H9 (cell line): Measurements from ENCODE around the gene TRIM60. TPM values are rescaled to one million over a fixed set of nuclear protein-coding genes. Genes with fewer than 3 reads are reported as not detected.

Experiments
- DNase-seq: peaks from one replicate; pipeline ENCODE4 v3.0.0-alpha.2; 2017
- H2AFZ ChIP-seq: one replicate; pipeline ENCODE4 v1.6.1; 2013; ENCODE audit warnings: mild to moderate bottlenecking, low read length, control low read depth, moderate library complexity
- H2AK5ac ChIP-seq: 2 replicates; pipeline ENCODE4 v1.6.1; 2013; ENCODE audit warnings: low read length, control low read depth, mixed read lengths; ENCODE audit not compliant: insufficient read length
- H2BK120ac ChIP-seq: one replicate; pipeline ENCODE4 v1.6.1; 2013; ENCODE audit warnings: low read depth, mild to moderate bottlenecking, low read length, control low read depth, inconsistent platforms; ENCODE audit not compliant: poor library complexity, severe bottlenecking
- H2BK12ac ChIP-seq: 2 replicates; pipeline ENCODE4 v1.6.1; 2013; ENCODE audit warnings: low read length, control low read depth, mixed read lengths, low read depth; ENCODE audit not compliant: insufficient read length
- H2BK15ac ChIP-seq: 2 replicates; pipeline ENCODE4 v1.6.1; 2013; ENCODE audit warnings: low read depth, low read length, control low read depth
- H2BK20ac ChIP-seq: one replicate; pipeline ENCODE4 v1.6.1; 2013; ENCODE audit warnings: low read depth, mild to moderate bottlenecking, low read length, control low read depth, inconsistent platforms; ENCODE audit not compliant: poor library complexity, severe bottlenecking
- H2BK5ac ChIP-seq: 2 replicates; pipeline ENCODE4 v1.6.1; 2013; ENCODE audit warnings: low read length, control low read depth, mixed read lengths; ENCODE audit not compliant: insufficient read length
- H3K14ac ChIP-seq: 2 replicates; pipeline ENCODE4 v1.6.1; 2013; ENCODE audit warnings: low read length, control low read depth; ENCODE audit not compliant: insufficient read depth
- H3K18ac ChIP-seq: 2 replicates; pipeline ENCODE4 v1.6.1; 2013; ENCODE audit warnings: low read depth, mild to moderate bottlenecking, mixed read lengths, low read length, control low read depth; ENCODE audit not compliant: insufficient read length
- H3K23ac ChIP-seq: 2 replicates; pipeline ENCODE4 v1.6.1; 2013; ENCODE audit warnings: low read length, control low read depth, mixed read lengths, low read depth; ENCODE audit not compliant: insufficient read length
- H3K23me2 ChIP-seq: 2 replicates; pipeline ENCODE4 v1.6.1; 2013; ENCODE audit warnings: low read depth, mild to moderate bottlenecking, mixed read lengths, low read length, control low read depth; ENCODE audit not compliant: insufficient read length, poor library complexity, severe bottlenecking
- H3K27ac ChIP-seq: 2 replicates; pipeline ENCODE4 v1.5.1; 2013; ENCODE audit warnings: low read length, control low read depth, mixed read lengths, low read depth; ENCODE audit not compliant: insufficient read length
- H3K27me3 ChIP-seq: 2 replicates; pipeline ENCODE4 v1.6.1; 2013; ENCODE audit warnings: low read length, control low read depth, inconsistent platforms; ENCODE audit not compliant: insufficient read depth
- H3K4ac ChIP-seq: 2 replicates; pipeline ENCODE4 v1.6.1; 2013; ENCODE audit warnings: low read depth, mild to moderate bottlenecking, control low read depth, inconsistent platforms, low read length, moderate library complexity
- H3K4me1 ChIP-seq: 2 replicates; pipeline ENCODE4 v1.6.1; 2013; ENCODE audit warnings: low read length, control low read depth, inconsistent platforms; ENCODE audit not compliant: insufficient read depth
- H3K4me2 ChIP-seq: 2 replicates; pipeline ENCODE4 v1.6.1; 2013; ENCODE audit warnings: low read length, control low read depth, mixed read lengths; ENCODE audit not compliant: insufficient read length, insufficient read depth
- H3K56ac ChIP-seq: 2 replicates; pipeline ENCODE4 v1.6.1; 2013; ENCODE audit warnings: low read depth, mild to moderate bottlenecking, mixed read lengths, low read length, control low read depth; ENCODE audit not compliant: insufficient read length
- H3K79me1 ChIP-seq: 2 replicates; pipeline ENCODE4 v1.6.1; 2013; ENCODE audit warnings: low read depth, mild to moderate bottlenecking, moderate library complexity, low read length, control low read depth, inconsistent platforms; ENCODE audit not compliant: insufficient read depth, poor library complexity, severe bottlenecking
- H3K79me2 ChIP-seq: 2 replicates; pipeline ENCODE4 v1.6.1; 2013; ENCODE audit warnings: low read length, control low read depth, inconsistent platforms; ENCODE audit not compliant: insufficient read depth
- H3K9ac ChIP-seq: 2 replicates; pipeline ENCODE4 v1.6.1; 2013; ENCODE audit warnings: low read length, control low read depth, mixed read lengths; ENCODE audit not compliant: insufficient read length; ENCODE audit errors: extremely low read depth
- H3K9me3 ChIP-seq: one replicate; pipeline ENCODE4 v1.6.1; 2013; ENCODE audit warnings: low read depth, low read length, inconsistent platforms; ENCODE audit not compliant: control insufficient read depth
- H3T11ph ChIP-seq: one replicate; pipeline ENCODE4 v1.6.1; 2013; ENCODE audit warnings: mild to moderate bottlenecking, low read length, control low read depth, inconsistent platforms
- H4K20me1 ChIP-seq: one replicate; pipeline ENCODE4 v1.6.1; 2013; ENCODE audit not compliant: control insufficient read depth, insufficient read length, insufficient read depth
- H4K5ac ChIP-seq: 2 replicates; pipeline ENCODE4 v1.6.1; 2013; ENCODE audit warnings: low read depth, mild to moderate bottlenecking, mixed read lengths, low read length, control low read depth; ENCODE audit not compliant: insufficient read length
- H4K8ac ChIP-seq: replicated peaks from 2 replicates; pipeline ENCODE4 v1.6.1; 2013; ENCODE audit warnings: low read length, control low read depth, mixed read lengths, low read depth; ENCODE audit not compliant: insufficient read length
- H4K91ac ChIP-seq: 2 replicates; pipeline ENCODE4 v1.6.1; 2013; ENCODE audit warnings: low read depth, mild to moderate bottlenecking, moderate library complexity, mixed read lengths, low read length, control low read depth; ENCODE audit not compliant: insufficient read length
- H3K27ac Mint-ChIP-seq, 3 experiments: 2 replicates in 2 of 3; 3 replicates in 1 of 3; pipeline ENCODE4 v1.8.0; 2020 to 2021; ENCODE audit warnings: mixed read lengths in 3 of 3, mild to moderate bottlenecking in 1 of 3, moderate library complexity in 1 of 3
- H3K27me3 Mint-ChIP-seq: 2 replicates; pipeline ENCODE4 v1.8.0; 2021; ENCODE audit warnings: low read depth, mild to moderate bottlenecking, moderate library complexity, mixed read lengths
- H3K36me3 Mint-ChIP-seq, 3 experiments: 2 replicates in 2 of 3; 3 replicates in 1 of 3; pipeline ENCODE4 v1.8.0; 2020 to 2021; ENCODE audit warnings: low read depth in 3 of 3, mixed read lengths in 3 of 3; ENCODE audit not compliant: insufficient read depth in 1 of 3
- H3K4me1 Mint-ChIP-seq, 2 experiments: 2 replicates each; pipeline ENCODE4 v1.8.0; 2020; ENCODE audit warnings: mixed read lengths in 2 of 2
- H3K4me3 Mint-ChIP-seq, 2 experiments: 2 replicates in 1 of 2; 3 replicates in 1 of 2; pipeline ENCODE4 v1.8.0; 2020 to 2021; ENCODE audit warnings: mild to moderate bottlenecking in 2 of 2, mixed read lengths in 2 of 2, moderate library complexity in 1 of 2
- H3K9me3 Mint-ChIP-seq, 2 experiments: 2 replicates in 1 of 2; 3 replicates in 1 of 2; pipeline ENCODE4 v1.8.0; 2020; ENCODE audit warnings: mild to moderate bottlenecking in 2 of 2, mixed read lengths in 2 of 2, moderate library complexity in 1 of 2
- WGBS: extraction: QIAGEN DNeasy Blood & Tissue Kit; methylation state at CpG from one replicate; pipeline ENCODE4 v1.1.7; 2013; ENCODE audit warnings: missing lambda C conversion rate, low lambda C conversion rate, mixed read lengths; ENCODE audit not compliant: insufficient read length; ENCODE audit errors: extremely low coverage; 5-methylcytosine and 5-hydroxymethylcytosine counted together
- total RNA-seq: library from RNA; stranded (reverse); gene quantifications from 2 replicates; pipeline ENCODE4 v1.2.1, GENCODE V29; 2021
- TF ChIP-seq, protein P1 (sequence below): fragments of 200-600 bp; sonication (generic); conservative IDR thresholded peaks from 3 replicates; pipeline ENCODE4 v1.8.0; 2021; ENCODE audit warnings: antibody characterized with exemption, mild to moderate bottlenecking

Gene TRIM60
- total RNA-seq, 1 experiment from 2014 or later = not detected

DNA sequence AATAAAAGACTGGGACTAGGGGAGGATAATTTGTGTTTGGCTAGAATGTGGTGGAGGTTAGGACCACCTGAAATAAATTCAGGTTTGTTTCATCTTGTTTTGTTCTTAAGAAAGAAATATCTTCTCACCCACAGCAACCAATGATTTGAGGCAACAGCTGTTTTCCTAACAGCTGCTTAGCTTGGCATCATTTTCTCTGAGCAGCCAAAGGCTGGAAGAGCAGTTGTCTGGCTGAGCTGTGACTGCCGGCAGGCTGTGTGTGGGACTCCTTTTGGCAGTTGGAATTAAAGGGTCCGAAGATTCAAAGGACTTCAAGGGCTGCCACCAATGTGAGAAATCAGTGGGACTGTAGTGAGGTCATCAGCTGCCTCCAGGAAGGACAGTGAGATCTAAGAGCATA is 26.9 kb downstream of the TRIM60 start:
- TF ChIP-seq, protein P1, sequence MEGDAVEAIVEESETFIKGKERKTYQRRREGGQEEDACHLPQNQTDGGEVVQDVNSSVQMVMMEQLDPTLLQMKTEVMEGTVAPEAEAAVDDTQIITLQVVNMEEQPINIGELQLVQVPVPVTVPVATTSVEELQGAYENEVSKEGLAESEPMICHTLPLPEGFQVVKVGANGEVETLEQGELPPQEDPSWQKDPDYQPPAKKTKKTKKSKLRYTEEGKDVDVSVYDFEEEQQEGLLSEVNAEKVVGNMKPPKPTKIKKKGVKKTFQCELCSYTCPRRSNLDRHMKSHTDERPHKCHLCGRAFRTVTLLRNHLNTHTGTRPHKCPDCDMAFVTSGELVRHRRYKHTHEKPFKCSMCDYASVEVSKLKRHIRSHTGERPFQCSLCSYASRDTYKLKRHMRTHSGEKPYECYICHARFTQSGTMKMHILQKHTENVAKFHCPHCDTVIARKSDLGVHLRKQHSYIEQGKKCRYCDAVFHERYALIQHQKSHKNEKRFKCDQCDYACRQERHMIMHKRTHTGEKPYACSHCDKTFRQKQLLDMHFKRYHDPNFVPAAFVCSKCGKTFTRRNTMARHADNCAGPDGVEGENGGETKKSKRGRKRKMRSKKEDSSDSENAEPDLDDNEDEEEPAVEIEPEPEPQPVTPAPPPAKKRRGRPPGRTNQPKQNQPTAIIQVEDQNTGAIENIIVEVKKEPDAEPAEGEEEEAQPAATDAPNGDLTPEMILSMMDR = no peak
- DNase-seq = no peak
- Histone ChIP-seq H4K91ac (no peak overlapping the region), H3K79me1 (no peaks in the 10 kb centered on the region), H2BK15ac (no peak overlapping the region), H2AK5ac (no peak overlapping the region), H2BK12ac (no peak overlapping the region), H3K4me1 (no peaks in the 10 kb centered on the region), H2BK20ac (no peak overlapping the region), H3K9me3 (no peaks in the 10 kb centered on the region), H3K4ac (no peak overlapping the region), H2BK120ac (no peak overlapping the region), H3K56ac (no peak overlapping the region), H3K9ac (no peak overlapping the region), H2AFZ (no peak overlapping the region), H3K23me2 (no peaks in the 10 kb centered on the region), H4K20me1 (no peaks in the 10 kb centered on the region), H3K23ac (no peak overlapping the region), H3K4me2 (no peak overlapping the region), H4K5ac (no peak overlapping the region), H3K27me3 (no peaks in the 10 kb centered on the region), H3K14ac (no peak overlapping the region), H3T11ph (no peak overlapping the region), H3K18ac (no peak overlapping the region), H3K79me2 (no peaks in the 10 kb centered on the region), H4K8ac (no peak overlapping the region), H2BK5ac (no peak overlapping the region), H3K27ac (no peak overlapping the region)
- H3K36me3 Mint-ChIP-seq = no peaks in the 10 kb centered on the region
- no peaks in the 10 kb centered on the region for H3K9me3 Mint-ChIP-seq
- WGBS = no CpG with 5 or more reads among the region's 2 CpGs
- no peak overlapping the region for H3K4me3 Mint-ChIP-seq
- H3K27ac Mint-ChIP-seq = no peak overlapping the region; a peak in 1 of 7 replicates
- H3K4me1 Mint-ChIP-seq = peaks cover 0 to 9% of the 10 kb centered on the region in 2 experiments; a peak in 2 of 4 replicates
- H3K27me3 Mint-ChIP-seq = no peaks in the 10 kb centered on the region
